GM12878 (cell line): ENCODE measurements around the gene CCDC150.

Experiments
- CHD2 ChIP-seq: IDR thresholded peaks from 2 replicates; pipeline ENCODE4 v1.6.1; 2011; ENCODE audit warnings: low read depth, low read length, improper control_type of control experiment, borderline replicate concordance
- ESRRA ChIP-seq: IDR thresholded peaks from 2 replicates; pipeline ENCODE4 v1.6.1; 2012; ENCODE audit warnings: mild to moderate bottlenecking, low read length, improper control_type of control experiment
- REST ChIP-seq: IDR thresholded peaks from 2 replicates; pipeline ENCODE4 v1.6.1; 2012; ENCODE audit warnings: mild to moderate bottlenecking, low read depth, low read length
- SP1 ChIP-seq: IDR thresholded peaks from one replicate; pipeline ENCODE4 v1.6.1; 2011; ENCODE audit warnings: low read depth, low read length
- SREBF2 ChIP-seq: IDR thresholded peaks from 2 replicates; pipeline ENCODE4 v1.6.1; 2012; ENCODE audit warnings: mild to moderate bottlenecking, low read length
- SUZ12 ChIP-seq: fragments of 200-600 bp; sonication (generic); IDR thresholded peaks from one replicate; pipeline ENCODE4 v1.6.1; 2018; ENCODE audit warnings: antibody characterized with exemption, mild to moderate bottlenecking; ENCODE audit not compliant: unreplicated experiment
- ZBTB33 ChIP-seq: fragments of 450-650 bp; IDR thresholded peaks from 2 replicates; pipeline ENCODE4 v1.6.1; 2017; ENCODE audit warnings: mild to moderate bottlenecking
- TF ChIP-seq, protein P1 (sequence below), 3 experiments: IDR thresholded peaks in 2 of 3; conservative IDR thresholded peaks in 1 of 3; 2 replicates each; pipeline ENCODE4 v1.5.1; 2011; ENCODE audit warnings: low read depth in 3 of 3, low read length in 3 of 3, mild to moderate bottlenecking in 3 of 3, control low read depth in 2 of 3, moderate library complexity in 2 of 3, inconsistent platforms in 1 of 3, mixed read lengths in 1 of 3; ENCODE audit not compliant: control insufficient read depth in 2 of 3, insufficient read depth in 1 of 3; ENCODE audit errors: extremely low read depth in 1 of 3
- TF ChIP-seq, protein P2 (sequence below): IDR thresholded peaks from 2 replicates; pipeline ENCODE4 v1.6.1; 2011; ENCODE audit warnings: low read depth, mild to moderate bottlenecking, low read length, moderate library complexity, borderline replicate concordance; ENCODE audit errors: extremely low read depth

GRCh38 chr2:196677404-196677803 is 37.9 kb downstream of the CCDC150 start:
- TF ChIP-seq REST (no peak), ZBTB33 (no peak), SREBF2 (no peak), SUZ12 (no peak), ESRRA (no peak), CHD2 (no peak), SP1 (no peak)
- TF ChIP-seq, protein P1, sequence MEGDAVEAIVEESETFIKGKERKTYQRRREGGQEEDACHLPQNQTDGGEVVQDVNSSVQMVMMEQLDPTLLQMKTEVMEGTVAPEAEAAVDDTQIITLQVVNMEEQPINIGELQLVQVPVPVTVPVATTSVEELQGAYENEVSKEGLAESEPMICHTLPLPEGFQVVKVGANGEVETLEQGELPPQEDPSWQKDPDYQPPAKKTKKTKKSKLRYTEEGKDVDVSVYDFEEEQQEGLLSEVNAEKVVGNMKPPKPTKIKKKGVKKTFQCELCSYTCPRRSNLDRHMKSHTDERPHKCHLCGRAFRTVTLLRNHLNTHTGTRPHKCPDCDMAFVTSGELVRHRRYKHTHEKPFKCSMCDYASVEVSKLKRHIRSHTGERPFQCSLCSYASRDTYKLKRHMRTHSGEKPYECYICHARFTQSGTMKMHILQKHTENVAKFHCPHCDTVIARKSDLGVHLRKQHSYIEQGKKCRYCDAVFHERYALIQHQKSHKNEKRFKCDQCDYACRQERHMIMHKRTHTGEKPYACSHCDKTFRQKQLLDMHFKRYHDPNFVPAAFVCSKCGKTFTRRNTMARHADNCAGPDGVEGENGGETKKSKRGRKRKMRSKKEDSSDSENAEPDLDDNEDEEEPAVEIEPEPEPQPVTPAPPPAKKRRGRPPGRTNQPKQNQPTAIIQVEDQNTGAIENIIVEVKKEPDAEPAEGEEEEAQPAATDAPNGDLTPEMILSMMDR (IDR thresholded peaks at IDR 0.05 in 2 of 3, conservative IDR thresholded peaks at IDR 0.05 in 1 of 3; ENCODE audit: control insufficient read depth in 2 of 3, extremely low read depth in 1 of 3, insufficient read depth in 1 of 3, low read depth in 3 of 3, low read length in 3 of 3): no peak
- TF ChIP-seq, protein P2, sequence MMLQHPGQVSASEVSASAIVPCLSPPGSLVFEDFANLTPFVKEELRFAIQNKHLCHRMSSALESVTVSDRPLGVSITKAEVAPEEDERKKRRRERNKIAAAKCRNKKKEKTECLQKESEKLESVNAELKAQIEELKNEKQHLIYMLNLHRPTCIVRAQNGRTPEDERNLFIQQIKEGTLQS: no peak
